GM12891 (cell line): ENCODE results near the gene PLA2G5.

ENCODE experiments used
- POLR2A ChIP-seq: IDR thresholded peaks from 2 replicates; pipeline ENCODE4 v1.6.1; 2011; ENCODE audit warnings: low read depth, low read length, control low read depth
- POLR2AphosphoS5 ChIP-seq: IDR thresholded peaks from 2 replicates; pipeline ENCODE4 v1.6.1; 2011; ENCODE audit warnings: low read depth, low read length, control low read depth
- TAF1 ChIP-seq: IDR thresholded peaks from 2 replicates; pipeline ENCODE4 v1.6.1; 2011; ENCODE audit warnings: low read depth, low read length, control low read depth

GRCh38 chr1:20115916-20116315, 45.9 kb downstream of the PLA2G5 start:
- TF ChIP-seq POLR2AphosphoS5 = no peak
- TF ChIP-seq TAF1 = no peak
- no peak for TF ChIP-seq POLR2A
